ENCODE data around the gene PSAP.

GRCh38 chr10:71844695-71845094 is 6.4 kb downstream of the PSAP start:
- TF ChIP-seq POLR2AphosphoS5 (IDR thresholded peaks at IDR 0.05; ENCODE audit: borderline replicate concordance, low read depth, low read length), result no peak
- TF ChIP-seq EZH2 (IDR thresholded peaks at IDR 0.05), result no peak
- no peak for TF ChIP-seq FOXP2 (optimal IDR thresholded peaks at IDR 0.05; ENCODE audit: control extremely low read depth, extremely low read length, insufficient read depth)
